Cardiac septum (tissue), 1 donor: Measurements from ENCODE around the gene TRPM3. TPM values are rescaled to one million over a fixed set of nuclear protein-coding genes. Genes with fewer than 3 reads are reported as not detected.

Experiments
- DNase-seq: peaks from one replicate; pipeline ENCODE4 v3.0.0-alpha.2; 2020; ENCODE audit warnings: low spot score
- intact Hi-C: fragments of 100-400 bp; cut with DNase I; formaldehyde crosslinking; loops from one replicate; pipeline ENCODE4 v1.14.0; 2022
- total RNA-seq: library from RNA; stranded (reverse); fragmentation: NEBNext Ultra II Directional; extraction: Animal tissue kit (Norgen Biotek cat#: 25700); gene quantifications from one replicate; pipeline ENCODE4 v1.2.1, GENCODE V29; 2021
- donor health status: DM: no; HTN: no; CAD: no.

The TRPM3 gene
- total RNA-seq, 1 donor from 2014 or later: 0.51 TPM

- intact Hi-C loops: loop anchor here (10.0 kb wide), 2 partner anchors 495 to 635 kb away; no protein-coding TSS in a partner anchor
- DNase-seq: no peak
Measured at GRCh38 chr9:70609542-70610286, 511.7 kb downstream of the TRPM3 start.

GRCh38 chr9:70609011-70609410 is 512.4 kb downstream of the TRPM3 start:
- no peak for DNase-seq
- intact Hi-C loops: loop anchor here (10.0 kb wide), 2 partner anchors 494 to 634 kb away; no protein-coding TSS in a partner anchor

GRCh38 chr9:70607926-70608325 is 513.5 kb downstream of the TRPM3 start:
- intact Hi-C loops: loop anchor here (10.0 kb wide), 2 partner anchors 493 to 633 kb away; no protein-coding TSS in a partner anchor
- DNase-seq: no peak

- DNase-seq: no peak
- intact Hi-C loops: loop anchor here (10.0 kb wide), 2 partner anchors 493 to 633 kb away; no protein-coding TSS in a partner anchor
Measured at GRCh38 chr9:70607329-70607728, 514.1 kb downstream of the TRPM3 start.

- intact Hi-C loops: loop anchor here (2.0 to 10.0 kb wide), 6 partner anchors 116 to 628 kb away; partner anchors contain the start of gene SMC5
- no peak for DNase-seq
Measured at GRCh38 chr9:70603020-70603411, 518.4 kb downstream of the TRPM3 start.

- no peak for DNase-seq
- intact Hi-C loops: loop anchor here (2.0 to 10.0 kb wide), 6 partner anchors 115 to 628 kb away; partner anchors contain the start of gene SMC5
Measured at GRCh38 chr9:70602321-70603019, 519.0 kb downstream of the TRPM3 start.

GRCh38 chr9:70601000-70601951 is 520.1 kb downstream of the TRPM3 start:
- intact Hi-C loops: loop anchor here (1.0 to 10.0 kb wide), 4 partner anchors 114 to 626 kb away; no protein-coding TSS in a partner anchor
- DNase-seq: peak; percentile 94

GRCh38 chr9:70600506-70600905 is 520.9 kb downstream of the TRPM3 start:
- DNase-seq: no peak
- intact Hi-C loops: loop anchor here (5.0 to 10.0 kb wide), 3 partner anchors 113 to 626 kb away; no protein-coding TSS in a partner anchor

- no peak for DNase-seq
- intact Hi-C loops: no loop called here
Measured at GRCh38 chr9:70597886-70598285, 523.5 kb downstream of the TRPM3 start.

- DNase-seq: no peak
- intact Hi-C loops: no loop called here
Measured at GRCh38 chr9:70595211-70595610, 526.2 kb downstream of the TRPM3 start.

GRCh38 chr9:70594386-70594944 is 527.0 kb downstream of the TRPM3 start:
- intact Hi-C loops: no loop called here
- no peak for DNase-seq

- intact Hi-C loops: no loop called here
- DNase-seq: no peak
Measured at GRCh38 chr9:70593241-70593640, 528.2 kb downstream of the TRPM3 start.

GRCh38 chr9:70590315-70590677 is 531.1 kb downstream of the TRPM3 start:
- DNase-seq: no peak
- intact Hi-C loops: no loop called here

GRCh38 chr9:70589571-70590314 is 531.7 kb downstream of the TRPM3 start:
- DNase-seq: no peak
- intact Hi-C loops: loop anchor here (2.0 kb wide), 1 partner anchor 177 kb away; no protein-coding TSS in a partner anchor

- intact Hi-C loops: loop anchor here (2.0 kb wide), 1 partner anchor 176 kb away; no protein-coding TSS in a partner anchor
- DNase-seq: no peak
Measured at GRCh38 chr9:70588999-70589398, 532.4 kb downstream of the TRPM3 start.

GRCh38 chr9:70588381-70588780 is 533.0 kb downstream of the TRPM3 start:
- intact Hi-C loops: loop anchor here (2.0 kb wide), 1 partner anchor 176 kb away; no protein-coding TSS in a partner anchor
- DNase-seq: no peak

- intact Hi-C loops: loop anchor here (2.0 kb wide), 1 partner anchor 166 kb away; no protein-coding TSS in a partner anchor
- no peak for DNase-seq
Measured at GRCh38 chr9:70587201-70587600, 534.2 kb downstream of the TRPM3 start.

- DNase-seq: no peak
- intact Hi-C loops: loop anchor here (2.0 kb wide), 1 partner anchor 166 kb away; no protein-coding TSS in a partner anchor
Measured at GRCh38 chr9:70586476-70586875, 534.9 kb downstream of the TRPM3 start.
